HG03066 (cell line): ENCODE data around the gene API5.

Source experiments
- ATAC-seq: cut with Tn5 transposase; IDR thresholded peaks from one replicate; pipeline ENCODE4 v1.9.1; 2021; ENCODE audit warnings: low read depth; ENCODE audit not compliant: unreplicated experiment

The API5 gene

GRCh38 chr11:43358801-43359421, 47.1 kb downstream of the API5 start, which contains the start of gene TTC17:
Gene TTC17, plus strand, starts transcription at chr11:43358920. Its CDS starts 35 bp downstream, at chr11:43358955.
- ATAC-seq, result peak; percentile 94

- ATAC-seq, result peak; percentile 51
Observed at GRCh38 chr11:43359422-43359818, 47.6 kb downstream of the API5 start.

GRCh38 chr11:43360361-43361032, 48.7 kb downstream of the API5 start:
- no peak for ATAC-seq

- no peak for ATAC-seq
Observed at GRCh38 chr11:43366677-43367076, 54.9 kb downstream of the API5 start.

GRCh38 chr11:43367382-43368178, 55.8 kb downstream of the API5 start:
- peak; percentile 51 for ATAC-seq

- ATAC-seq, result no peak
Observed at GRCh38 chr11:43376065-43376464, 64.3 kb downstream of the API5 start.

DNA sequence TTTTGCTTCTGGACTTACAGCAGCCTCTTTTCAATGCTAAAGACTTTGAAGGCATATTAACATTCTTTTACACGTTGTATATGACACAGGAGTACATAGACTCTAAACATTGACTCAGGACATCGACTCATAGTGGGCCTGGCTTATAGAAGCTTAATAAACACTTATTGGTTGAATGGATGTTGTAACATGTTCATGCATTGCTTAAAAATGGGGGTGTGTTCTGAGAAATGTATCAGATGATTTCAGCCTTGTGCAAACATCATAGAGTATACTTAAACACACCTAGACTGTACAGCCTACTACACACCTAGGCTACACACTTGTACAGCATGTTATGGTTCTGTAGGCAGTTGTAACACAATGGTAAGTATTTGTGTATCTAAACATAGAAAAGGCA, 64.8 kb downstream of the API5 start:
- no peak for ATAC-seq

GRCh38 chr11:43377389-43377788, 65.6 kb downstream of the API5 start:
- ATAC-seq, result no peak

DNA sequence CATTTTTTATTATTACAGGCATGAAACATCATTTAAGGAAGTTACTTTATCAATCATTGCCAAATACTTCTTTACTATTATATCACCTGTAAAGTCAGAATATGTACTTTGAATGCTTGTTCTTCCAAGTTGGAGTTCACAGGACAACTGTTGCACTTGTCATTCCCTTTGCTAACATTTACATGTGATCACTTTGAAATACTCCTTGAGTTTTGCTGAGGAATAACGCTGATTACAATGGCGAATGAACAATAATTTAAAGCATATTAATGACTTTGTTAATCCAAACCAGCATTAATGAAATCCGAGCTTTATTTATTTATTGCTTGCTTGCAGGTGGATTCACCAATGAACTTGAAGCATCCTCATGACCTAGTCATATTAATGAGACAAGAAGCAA, 67.1 kb downstream of the API5 start:
- ATAC-seq, result no peak

GRCh38 chr11:43381802-43382201, 70.0 kb downstream of the API5 start:
- ATAC-seq, result no peak

GRCh38 chr11:43382614-43383013, 70.8 kb downstream of the API5 start:
- no peak for ATAC-seq

- ATAC-seq, result no peak
Observed at GRCh38 chr11:43384393-43384792, 72.6 kb downstream of the API5 start.

DNA sequence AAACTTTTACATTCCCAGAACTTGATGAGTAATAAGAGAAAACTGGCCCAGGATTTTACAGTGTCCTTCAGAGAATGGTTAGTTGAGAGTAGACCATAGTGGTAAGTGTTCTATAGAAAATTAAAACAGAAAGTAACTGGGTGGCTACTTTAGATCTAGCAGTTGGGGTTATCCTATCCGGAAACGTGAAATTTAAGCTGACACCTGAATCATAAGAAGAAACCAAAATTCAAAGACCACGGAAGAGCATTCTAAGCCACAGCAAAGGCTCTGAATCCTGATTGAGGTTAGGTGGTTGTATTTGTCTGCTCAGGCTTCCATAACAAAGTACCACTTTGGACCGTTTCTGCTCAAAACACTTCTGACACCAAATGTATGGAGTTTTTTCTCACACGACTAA, 80.9 kb downstream of the API5 start:
- no peak for ATAC-seq

GRCh38 chr11:43393765-43394355, 82.1 kb downstream of the API5 start:
- ATAC-seq, result no peak
